OCI-LY7 (cell line): ENCODE measurements around the gene PBX2. TPM values are rescaled to one million over a fixed set of nuclear protein-coding genes. Genes with fewer than 3 reads are reported as not detected.
"Not testable (repeated sequence)": the region's sequence is repeated elsewhere in the genome, so short reads cannot be mapped to it uniquely, and the experiment has no call there.

ENCODE experiments used
- BruUV-seq: library from RNA; stranded (reverse); fragments of 400-500 nt; replicated peaks from 2 replicates; lab custom pipeline; 2021; lab: Mats Ljungman, UMichigan
- CTCF ChIA-PET: fragments of 300-600 bp; sonication (Branson Sonifier 250); formaldehyde crosslinking; loops from one replicate; lab custom pipeline; 2022; ENCODE audit warnings: antibody characterized with exemption; ENCODE audit not compliant: unreplicated experiment; lab: Charles Lee
- POLR2A ChIA-PET: fragments of 300-600 bp; sonication (Branson Sonifier 250); formaldehyde crosslinking; loops from one replicate; lab custom pipeline; 2022; ENCODE audit warnings: antibody characterized with exemption; lab: Charles Lee
- DNase-seq: peaks from one replicate; pipeline ENCODE4 v3.0.0-alpha.2; 2015; ENCODE audit warnings: low spot score
- H2AFZ ChIP-seq: fragments of 200-600 bp; sonication (generic), shearing (Covaris generic); 2 replicates; pipeline ENCODE4 v1.6.1; 2014; ENCODE audit warnings: mild to moderate bottlenecking, antibody characterized with exemption, low read length, moderate library complexity
- H3K27ac ChIP-seq: fragments of 200-600 bp; sonication (generic); 2 replicates; pipeline ENCODE4 v1.5.1; 2014; ENCODE audit warnings: mixed run types, low read depth, mild to moderate bottlenecking, moderate library complexity, low read length, inconsistent platforms; ENCODE audit not compliant: poor library complexity, severe bottlenecking
- H3K36me3 ChIP-seq: fragments of 200-600 bp; sonication (generic); 2 replicates; pipeline ENCODE4 v1.6.1; 2014; ENCODE audit warnings: mild to moderate bottlenecking, antibody characterized with exemption, low read length, moderate library complexity, mixed read lengths; ENCODE audit not compliant: insufficient read depth
- H3K4me1 ChIP-seq: fragments of 200-600 bp; sonication (generic); 2 replicates; pipeline ENCODE4 v1.5.1; 2014; ENCODE audit warnings: mild to moderate bottlenecking, low read length; ENCODE audit not compliant: insufficient read depth, poor library complexity, severe bottlenecking
- H3K4me2 ChIP-seq: fragments of 200-600 bp; sonication (generic); 2 replicates; pipeline ENCODE4 v1.6.1; 2014; ENCODE audit warnings: mild to moderate bottlenecking, low read length
- H3K4me3 ChIP-seq: fragments of 200-600 bp; sonication (generic); 2 replicates; pipeline ENCODE4 v1.5.1; 2014; ENCODE audit warnings: mild to moderate bottlenecking, low read depth, low read length; ENCODE audit not compliant: poor library complexity, severe bottlenecking
- H3K79me2 ChIP-seq: fragments of 200-600 bp; sonication (generic); 2 replicates; pipeline ENCODE4 v1.6.1; 2016; ENCODE audit warnings: low read depth, mild to moderate bottlenecking, low read length, moderate library complexity, mixed read lengths; ENCODE audit not compliant: insufficient read depth
- H3K9me2 ChIP-seq: fragments of 200-600 bp; sonication (generic); 2 replicates; pipeline ENCODE4 v1.6.1; 2016; ENCODE audit warnings: mild to moderate bottlenecking, low read length, mixed read lengths; ENCODE audit not compliant: insufficient read depth
- H3K9me3 ChIP-seq: fragments of 200-600 bp; sonication (generic); 2 replicates; pipeline ENCODE4 v1.6.1; 2014; ENCODE audit warnings: mild to moderate bottlenecking, mixed run types, low read length, mixed read lengths
- H4K20me1 ChIP-seq: fragments of 200-600 bp; sonication (generic); 2 replicates; pipeline ENCODE4 v1.6.1; 2014; ENCODE audit warnings: mild to moderate bottlenecking, antibody characterized with exemption, low read length, moderate library complexity, mixed read lengths; ENCODE audit not compliant: insufficient read depth
- EZH2phosphoT487 ChIP-seq: fragments of 200-600 bp; sonication (generic); IDR thresholded peaks from 2 replicates; pipeline ENCODE4 v1.6.1; 2018; ENCODE audit warnings: low read depth, borderline replicate concordance, mild to moderate bottlenecking, mixed run types, antibody characterized with exemption, low read length, moderate library complexity, mixed read lengths
- intact Hi-C: fragments of 100-400 bp; cut with micrococcal nuclease; formaldehyde crosslinking; loops from one replicate; pipeline ENCODE4 v1.10.0; 2022; ENCODE audit not compliant: unreplicated experiment
- total RNA-seq, 2 experiments: library from RNA; depleted of rRNA in 1 of 2; stranded (reverse); fragments of >200 nt in 1 of 2; shearing (Covaris generic) in 1 of 2; gene quantifications; 2 replicates each; pipeline ENCODE4 v1.2.3, GENCODE V29; 2014 to 2022
- TF ChIP-seq, protein P1 (sequence below): fragments of 200-600 bp; sonication (generic); conservative IDR thresholded peaks from 2 replicates; pipeline ENCODE4 v1.5.1; 2014; ENCODE audit warnings: mild to moderate bottlenecking, antibody characterized with exemption, low read length, moderate library complexity, mixed read lengths

PBX2 gene
- total RNA-seq, 2 experiments from 2014 or later = 23.1 to 80.5 TPM

GRCh38 chr6:32146287-32146686, 43.7 kb downstream of the PBX2 start:
- Histone ChIP-seq H3K27ac (no peak overlapping the region), H3K4me2 (no peak overlapping the region), H2AFZ (no peak overlapping the region), H3K4me1 (no peaks in the 10 kb centered on the region), H3K36me3 (no peaks in the 10 kb centered on the region), H3K4me3 (no peak overlapping the region), H4K20me1 (no peaks in the 10 kb centered on the region), H3K79me2 (no peaks in the 10 kb centered on the region), H3K9me3 (no peaks in the 10 kb centered on the region), H3K9me2 (no peaks in the 10 kb centered on the region)
- CTCF ChIA-PET = no interaction called here
- BruUV-seq = no TSS peak
- no peak for TF ChIP-seq EZH2phosphoT487
- TF ChIP-seq, protein P1, sequence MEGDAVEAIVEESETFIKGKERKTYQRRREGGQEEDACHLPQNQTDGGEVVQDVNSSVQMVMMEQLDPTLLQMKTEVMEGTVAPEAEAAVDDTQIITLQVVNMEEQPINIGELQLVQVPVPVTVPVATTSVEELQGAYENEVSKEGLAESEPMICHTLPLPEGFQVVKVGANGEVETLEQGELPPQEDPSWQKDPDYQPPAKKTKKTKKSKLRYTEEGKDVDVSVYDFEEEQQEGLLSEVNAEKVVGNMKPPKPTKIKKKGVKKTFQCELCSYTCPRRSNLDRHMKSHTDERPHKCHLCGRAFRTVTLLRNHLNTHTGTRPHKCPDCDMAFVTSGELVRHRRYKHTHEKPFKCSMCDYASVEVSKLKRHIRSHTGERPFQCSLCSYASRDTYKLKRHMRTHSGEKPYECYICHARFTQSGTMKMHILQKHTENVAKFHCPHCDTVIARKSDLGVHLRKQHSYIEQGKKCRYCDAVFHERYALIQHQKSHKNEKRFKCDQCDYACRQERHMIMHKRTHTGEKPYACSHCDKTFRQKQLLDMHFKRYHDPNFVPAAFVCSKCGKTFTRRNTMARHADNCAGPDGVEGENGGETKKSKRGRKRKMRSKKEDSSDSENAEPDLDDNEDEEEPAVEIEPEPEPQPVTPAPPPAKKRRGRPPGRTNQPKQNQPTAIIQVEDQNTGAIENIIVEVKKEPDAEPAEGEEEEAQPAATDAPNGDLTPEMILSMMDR = no peak
- intact Hi-C loops = no loop called here
- DNase-seq = no peak
- POLR2A ChIA-PET = no interaction called here

- H4K20me1 ChIP-seq, intact Hi-C loops, CTCF ChIA-PET, H3K79me2 ChIP-seq, DNase-seq, H3K4me1 ChIP-seq, H3K27ac ChIP-seq, H3K9me3 ChIP-seq, BruUV-seq, H2AFZ ChIP-seq, H3K36me3 ChIP-seq, H3K4me3 ChIP-seq, H3K9me2 ChIP-seq, H3K4me2 ChIP-seq: not testable (repeated sequence)
- POLR2A ChIA-PET = interaction anchor here (0.5 kb wide), 1 partner anchor 81 kb away, joined by 3 read pairs; no protein-coding TSS in a partner anchor
Observed at GRCh38 chr6:32144238-32144637, 45.8 kb downstream of the PBX2 start.

- H3K4me2 ChIP-seq = no peak overlapping the region
- H3K79me2 ChIP-seq = no peaks in the 10 kb centered on the region
- no peak for DNase-seq
- CTCF ChIA-PET = no interaction called here
- no peak overlapping the region for H3K4me3 ChIP-seq
- no peaks in the 10 kb centered on the region for H3K9me2 ChIP-seq
- no peaks in the 10 kb centered on the region for H3K4me1 ChIP-seq
- no peaks in the 10 kb centered on the region for H3K9me3 ChIP-seq
- no peak overlapping the region for H2AFZ ChIP-seq
- no peaks in the 10 kb centered on the region for H3K36me3 ChIP-seq
- no TSS peak for BruUV-seq
- POLR2A ChIA-PET = interaction anchor here (0.5 to 1.0 kb wide), 2 partner anchors 11 to 19 kb away, joined by 3 read pairs; partner anchors contain the start of gene FKBPL
- TF ChIP-seq, protein P1 = no peak
- TF ChIP-seq EZH2phosphoT487 = no peak
- intact Hi-C loops = no loop called here
- no peaks in the 10 kb centered on the region for H4K20me1 ChIP-seq
- no peak overlapping the region for H3K27ac ChIP-seq
Observed at GRCh38 chr6:32140420-32141046, 49.5 kb downstream of the PBX2 start.
